K562 (cell line): ENCODE measurements around the gene PCNX2. TPM values are rescaled to one million over a fixed set of nuclear protein-coding genes. Genes with fewer than 3 reads are reported as not detected.

Experiments used
- ATAC-seq: fragments of 200-7000 bp; cut with Tn5 transposase; 3 replicates; pipeline ENCODE4 v1.9.1; 2020; ENCODE audit warnings: moderate library complexity
- BruUV-seq: library from RNA; stranded (reverse); fragments of 400-500 nt; replicated peaks from 2 replicates; lab custom pipeline; 2021; lab: Mats Ljungman, UMichigan
- CTCF ChIA-PET: fragments of 300-600 bp; formaldehyde crosslinking; extraction: SDS; loops from one replicate; lab custom pipeline; 2021; ENCODE audit warnings: low intra/inter-chr PET ratio; lab: Yijun Ruan, JAX
- POLR2A ChIA-PET: fragments of 300-600, 350-650 bp; sonication (Branson Sonifier 250); formaldehyde crosslinking; extraction: SDS; loops from one replicate; lab custom pipeline; 2021; ENCODE audit warnings: antibody characterized with exemption, inconsistent platforms; lab: Yijun Ruan, JAX
- DNase-seq, 4 experiments: peaks; one replicate each; pipeline versions ENCODE4 v3.0.0 to v3.0.0-alpha.2; 2011 to 2018; ENCODE audit warnings: low spot score in 3 of 4, mixed read lengths in 3 of 4; ENCODE audit errors: extremely low read depth in 1 of 4
- FAIRE-seq: peaks from 2 replicates; lab custom pipeline; 2011; peaks lifted over from hg19 to GRCh38; lab: Jason Lieb, UNC
- H2AFZ ChIP-seq: 2 replicates; pipeline ENCODE4 v1.6.0; 2011; ENCODE audit warnings: low read depth, low read length, control low read depth, inconsistent platforms
- H3K27ac ChIP-seq: fragments of 200-600 bp; 3 replicates; pipeline ENCODE4 v1.8.0; 2011; ENCODE audit warnings: low read depth, mild to moderate bottlenecking, control low read depth, inconsistent platforms, low read length, moderate library complexity, mixed read lengths; ENCODE audit errors: extremely low read depth
- H3K27me3 ChIP-seq, 2 experiments: fragments of 300-600 bp in 1 of 2; 2 replicates in 1 of 2; 3 replicates in 1 of 2; pipeline versions ENCODE4 v1.6.0 to v1.8.0; 2011; ENCODE audit warnings: inconsistent platforms in 2 of 2, low read length in 2 of 2, mild to moderate bottlenecking in 1 of 2, mixed read lengths in 1 of 2, moderate library complexity in 1 of 2; ENCODE audit not compliant: control insufficient read depth in 2 of 2, insufficient read depth in 2 of 2
- H3K36me3 ChIP-seq: fragments of 300-600 bp; 3 replicates; pipeline ENCODE4 v1.8.0; 2011; ENCODE audit warnings: mild to moderate bottlenecking, low read length, inconsistent platforms; ENCODE audit not compliant: control insufficient read depth, insufficient read depth
- H3K4me1 ChIP-seq, 2 experiments: fragments of 200-600 bp in 1 of 2; replicated peaks in 1 of 2; 2 replicates in 1 of 2; 3 replicates in 1 of 2; pipeline versions ENCODE4 v1.5.1 to v1.8.0; 2011; ENCODE audit warnings: inconsistent platforms in 2 of 2, low read length in 2 of 2, mild to moderate bottlenecking in 1 of 2, mixed read lengths in 1 of 2, moderate library complexity in 1 of 2; ENCODE audit not compliant: control insufficient read depth in 2 of 2, insufficient read depth in 2 of 2
- H3K4me2 ChIP-seq: 2 replicates; pipeline ENCODE4 v1.6.1; 2011; ENCODE audit warnings: low read length, control low read depth, inconsistent platforms, mixed read lengths; ENCODE audit not compliant: insufficient read depth
- H3K4me3 ChIP-seq: fragments of 200-600 bp; sonication (generic), shearing (Covaris generic); 2 replicates; pipeline ENCODE4 v1.5.1; 2016; ENCODE audit warnings: control low read depth, inconsistent platforms
- H3K79me2 ChIP-seq: fragments of 200-600 bp; 3 replicates; pipeline ENCODE4 v1.8.0; 2011; ENCODE audit warnings: low read length, inconsistent platforms; ENCODE audit not compliant: control insufficient read depth, insufficient read depth
- H3K9ac ChIP-seq, 2 experiments: 2 replicates each; pipeline versions ENCODE4 v1.6.0 to v1.6.1; 2011; ENCODE audit warnings: low read depth in 2 of 2, low read length in 2 of 2, control low read depth in 1 of 2, inconsistent platforms in 1 of 2, mild to moderate bottlenecking in 1 of 2, mixed read lengths in 1 of 2; ENCODE audit not compliant: insufficient read depth in 1 of 2
- H3K9me1 ChIP-seq: one replicate; pipeline ENCODE4 v1.6.0; 2011; ENCODE audit warnings: inconsistent platforms, mild to moderate bottlenecking, low read length, moderate library complexity; ENCODE audit not compliant: control insufficient read depth, insufficient read depth
- H3K9me3 ChIP-seq: replicated peaks from 2 replicates; pipeline ENCODE4 v1.5.1; 2011; ENCODE audit warnings: low read depth, low read length, inconsistent platforms; ENCODE audit not compliant: control insufficient read depth, insufficient read depth
- H4K20me1 ChIP-seq: replicated peaks from 2 replicates; pipeline ENCODE4 v1.6.1; 2011; ENCODE audit warnings: low read length, inconsistent platforms, mixed read lengths; ENCODE audit not compliant: control insufficient read depth, insufficient read depth
- CREM ChIP-seq: IDR thresholded peaks from 2 replicates; pipeline ENCODE4 v1.6.1; 2014; ENCODE audit warnings: antibody characterized with exemption, low read depth
- HBP1 ChIP-seq: fragments of 450-650 bp; formaldehyde crosslinking; IDR thresholded peaks from 2 replicates; pipeline ENCODE4 v1.4.0; 2022; ENCODE audit warnings: missing genetic modification characterization
- HEY1 ChIP-seq: fragments of 250-450 bp; sonication (Bioruptor Pico); IDR thresholded peaks from 2 replicates; pipeline ENCODE4 v1.5.0; 2020; ENCODE audit warnings: mild to moderate bottlenecking, moderate library complexity, borderline replicate concordance
- IRF2 ChIP-seq: sonication (generic); formaldehyde crosslinking; IDR thresholded peaks from 2 replicates; pipeline ENCODE4 v1.8.1; 2022; ENCODE audit warnings: mild to moderate bottlenecking, missing genetic modification reagents
- PHF20 ChIP-seq: fragments of 450-650 bp; IDR thresholded peaks from 2 replicates; pipeline ENCODE4 v1.6.1; 2018; ENCODE audit not compliant: partially characterized antibody
- SMC3 ChIP-seq: conservative IDR thresholded peaks from 2 replicates; pipeline ENCODE4 v1.6.1; 2011; ENCODE audit warnings: low read depth, low read length, improper control_type of control experiment; ENCODE audit not compliant: insufficient read depth
- THRAP3 ChIP-seq: fragments of 450-650 bp; IDR thresholded peaks from 2 replicates; pipeline ENCODE4 v1.6.1; 2016; ENCODE audit warnings: mild to moderate bottlenecking, inconsistent platforms, borderline replicate concordance
- WGBS: fragments of 100-300 bp; shearing (Covaris generic); methylation state at CpG from one replicate; pipeline ENCODE4 v1.1.6; 2016; ENCODE audit warnings: low coverage, mixed read lengths; ENCODE audit not compliant: insufficient coverage; ENCODE audit errors: missing lambda C conversion rate; 5-methylcytosine and 5-hydroxymethylcytosine counted together
- in situ Hi-C: fragments of 300-500 bp; cut with MboI; formaldehyde crosslinking; loops from 4 replicates; pipeline ENCODE4 v1.15.0; 2018; ENCODE audit warnings: inconsistent platforms, mixed read lengths
- intact Hi-C: fragments of 100-400 bp; cut with micrococcal nuclease; formaldehyde crosslinking; loops from 2 replicates; pipeline ENCODE4 v1.14.2; 2022
- polyA plus RNA-seq, 8 experiments: library from polyadenylated mRNA; depleted of rRNA in 4 of 8; stranded (reverse) in 5 of 8; unstranded in 3 of 8; fragments of >200 nt; fragmentation: Nextera tagmentation in 2 of 8; fragmentation: Illumina TruSeq in 1 of 8; extraction: Ambion mirVana in 2 of 8; extraction: Trizol in 1 of 8; gene quantifications; 2 replicates each; pipeline versions ENCODE4 v1.2.1 to v1.2.3, GENCODE V29; 2011 to 2014; ENCODE audit warnings: inconsistent platforms in 1 of 8, missing spikeins in 1 of 8
- total RNA-seq, 7 experiments: library from RNA; depleted of rRNA in 6 of 7; stranded (reverse); fragments of >200 nt in 6 of 7; fragmentation: Illumina TruSeq in 2 of 7; extraction: Trizol in 2 of 7; gene quantifications; 2 replicates each; pipeline versions ENCODE4 v1.2.1 to v1.2.3, GENCODE V29; 2011 to 2021; ENCODE audit warnings: low replicate concordance in 1 of 7

The PCNX2 gene
- total and polyA plus RNA-seq, 9 of the 15 experiments (the other 6 are each of a cell fraction or from before 2014, with no cell fraction given), result 0.07 to 0.33 TPM; not detected in 7

- TF ChIP-seq SMC3 (peak; percentile 61), THRAP3 (no peak)
Measured at GRCh38 chr1:233240829-233241682, 54.5 kb downstream of the PCNX2 start (continued).

- H2AFZ ChIP-seq, result no peak overlapping the region
- no peaks in the 10 kb centered on the region for H4K20me1 ChIP-seq
- no peak overlapping the region for H3K4me2 ChIP-seq
- WGBS, result 0% methylated on average over 5 of the region's 5 CpGs
- no TSS peak for BruUV-seq
- in situ Hi-C loops, result loop anchor here (25.0 kb wide), 2 partner anchors 603 to 1503 kb away; partner anchors contain the start of gene SIPA1L2
- TF ChIP-seq IRF2 (CRISPR knock-in tag) (no peak), HEY1 (CRISPR knock-in tag) (no peak), HBP1 (CRISPR knock-in tag) (no peak), CREM (no peak), PHF20 (no peak)
- TF ChIP-seq, all 486 proteins: peak for 0
- H3K27me3 ChIP-seq, result no peaks in the 10 kb centered on the region; a peak in 1 of 5 replicates
- ChIA-PET CTCF (interaction anchor here (1.5 kb wide), 1 partner anchor 1374 kb away, joined by 6 read pairs; no protein-coding TSS in a partner anchor), POLR2A (no interaction called here)
- ATAC-seq, result no peak
- intact Hi-C loops, result no loop called here
- no peaks in the 10 kb centered on the region for H3K79me2 ChIP-seq
- peak; percentile 15 for FAIRE-seq
- no peaks in the 10 kb centered on the region for H3K9me1 ChIP-seq
- H3K9ac ChIP-seq, result no peak overlapping the region
- no peak overlapping the region for H3K27ac ChIP-seq
- H3K4me1 ChIP-seq, result no peaks in the 10 kb centered on the region
- no peak overlapping the region for H3K4me3 ChIP-seq
- no peaks in the 10 kb centered on the region for H3K36me3 ChIP-seq
- DNase-seq, result no peak
- H3K9me3 ChIP-seq, result no peaks in the 10 kb centered on the region
Measured at GRCh38 chr1:233240371-233240770, 55.2 kb downstream of the PCNX2 start.
